Progenitor cell of endocrine pancreas (in vitro differentiated cells): ENCODE results near the gene TBC1D10B. TPM values are rescaled to one million over a fixed set of nuclear protein-coding genes. Genes with fewer than 3 reads are reported as not detected.

Source experiments
- DNase-seq: peaks from one replicate; pipeline ENCODE4 v3.0.0; 2021; ENCODE audit warnings: low spot score; ENCODE audit not compliant: unreplicated experiment
- H3K27ac Mint-ChIP-seq: 2 replicates; pipeline ENCODE4 v1.8.0; 2021; ENCODE audit warnings: mild to moderate bottlenecking, moderate library complexity, mixed read lengths
- H3K27me3 Mint-ChIP-seq: 2 replicates; pipeline ENCODE4 v1.8.0; 2021; ENCODE audit warnings: mixed read lengths
- H3K36me3 Mint-ChIP-seq: 2 replicates; pipeline ENCODE4 v1.8.0; 2022; ENCODE audit warnings: mixed read lengths; ENCODE audit not compliant: insufficient read depth
- H3K4me1 Mint-ChIP-seq: 2 replicates; pipeline ENCODE4 v1.8.0; 2021; ENCODE audit warnings: low read depth, mixed read lengths
- H3K4me3 Mint-ChIP-seq: 2 replicates; pipeline ENCODE4 v1.8.0; 2021; ENCODE audit warnings: low read depth, mild to moderate bottlenecking, moderate library complexity, mixed read lengths
- H3K9me3 Mint-ChIP-seq: 2 replicates; pipeline ENCODE4 v1.8.0; 2021; ENCODE audit warnings: low read depth, mixed read lengths
- CTCF ChIP-seq: fragments of 200-600 bp; sonication (generic); IDR thresholded peaks from one replicate; pipeline ENCODE4 v1.5.0; 2021; ENCODE audit warnings: antibody characterized with exemption, mild to moderate bottlenecking; ENCODE audit not compliant: unreplicated experiment
- total RNA-seq: library from RNA; stranded (reverse); gene quantifications from 2 replicates; pipeline ENCODE4 v1.2.1, GENCODE V29; 2021

The TBC1D10B gene
- total RNA-seq, 1 donor from 2014 or later = 51.8 TPM

- no peaks in the 10 kb centered on the region for H3K9me3 Mint-ChIP-seq
- H3K27ac Mint-ChIP-seq = no peak overlapping the region
- no peak for TF ChIP-seq CTCF
- no peak for DNase-seq
- H3K4me3 Mint-ChIP-seq = no peak overlapping the region
- H3K27me3 Mint-ChIP-seq = no peaks in the 10 kb centered on the region
- peaks cover 11% of the 10 kb centered on the region for H3K4me1 Mint-ChIP-seq
- H3K36me3 Mint-ChIP-seq = peaks cover 12% of the 10 kb centered on the region
These were observed 11.7 kb downstream of the TBC1D10B start for GRCh38 chr16:30358577-30358936.

DNA sequence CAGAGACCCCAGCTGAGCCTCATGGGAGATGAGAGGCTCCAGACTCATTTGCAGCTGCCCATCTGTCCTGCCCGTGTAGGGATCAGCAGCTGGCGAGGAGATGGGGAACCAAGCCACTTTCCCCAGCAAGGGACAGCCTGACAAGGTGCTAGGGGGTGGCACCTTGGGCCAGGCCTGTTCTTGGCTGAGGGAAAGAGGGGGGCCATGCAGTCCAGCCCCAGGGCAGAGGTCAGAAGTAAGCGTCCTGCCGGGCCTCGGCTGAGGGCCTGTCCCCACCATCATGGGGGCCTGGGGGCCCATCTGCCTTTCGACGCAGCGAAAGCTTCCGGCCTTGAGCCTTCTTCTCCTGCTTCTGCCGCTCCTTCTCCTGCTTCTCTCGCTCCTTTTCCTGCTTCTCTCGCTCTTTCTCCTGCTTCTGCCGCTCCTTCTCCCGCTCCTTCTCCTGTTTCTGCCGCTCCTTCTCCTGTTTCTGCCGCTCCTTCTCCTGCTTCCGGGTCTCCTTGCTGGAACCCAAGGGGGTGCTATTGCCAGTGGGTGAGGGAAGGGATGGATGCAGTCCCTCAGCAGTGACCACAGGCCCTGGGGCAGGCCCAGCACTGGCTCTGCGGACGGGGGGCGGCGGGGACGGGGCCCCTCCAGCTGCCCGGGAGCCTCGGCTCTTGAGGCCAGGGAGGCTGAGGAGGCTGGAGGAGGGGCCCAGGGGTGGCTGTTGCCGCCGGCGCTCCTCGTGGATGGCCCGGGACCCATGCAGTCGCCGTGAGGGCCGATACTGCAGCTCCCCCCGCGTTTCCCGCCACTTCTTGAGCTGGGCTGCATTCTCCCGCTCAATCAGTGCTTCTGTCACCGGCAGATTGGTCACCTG is 12.3 kb downstream of the TBC1D10B start:
- H3K4me3 Mint-ChIP-seq = no peak overlapping the region
- H3K27ac Mint-ChIP-seq = no peak overlapping the region
- no peak for TF ChIP-seq CTCF
- H3K9me3 Mint-ChIP-seq = no peaks in the 10 kb centered on the region
- no peaks in the 10 kb centered on the region for H3K27me3 Mint-ChIP-seq
- no peak for DNase-seq
- peaks cover 11% of the 10 kb centered on the region for H3K4me1 Mint-ChIP-seq
- peaks cover 13% of the 10 kb centered on the region for H3K36me3 Mint-ChIP-seq

DNA sequence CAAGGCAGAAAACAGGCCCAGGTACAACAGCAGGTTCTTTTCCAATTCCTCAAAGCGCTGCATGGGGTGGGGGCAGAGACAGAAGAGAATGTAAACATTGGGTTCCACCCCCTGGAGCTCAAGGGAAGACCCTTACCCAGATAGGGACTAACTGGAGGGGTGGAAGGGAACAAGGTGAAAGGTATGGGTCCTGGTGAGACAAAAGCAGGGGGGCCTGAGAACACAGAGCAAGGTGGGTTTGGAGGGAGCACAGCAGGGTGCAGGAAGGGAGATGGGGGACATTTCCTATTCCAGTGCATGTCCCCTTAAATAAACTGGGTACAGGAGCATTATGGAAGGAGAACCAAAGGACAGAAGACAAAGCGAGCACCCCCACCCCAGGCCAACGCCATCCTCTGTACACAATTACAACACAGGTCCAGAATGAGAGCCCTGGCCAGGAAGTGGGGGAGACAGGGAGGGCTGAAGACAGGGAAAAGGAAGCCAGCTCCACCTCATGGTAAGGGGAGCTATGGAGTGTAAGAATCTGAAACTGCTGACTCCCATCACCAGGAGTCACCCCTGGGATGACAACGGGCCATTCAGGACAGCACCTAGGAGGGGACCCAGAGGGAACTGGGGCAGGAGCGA is 13.1 kb downstream of the TBC1D10B start:
- Mint-ChIP-seq H3K27ac (peak overlapping the region; percentile 59), H3K36me3 (peaks cover 11% of the 10 kb centered on the region), H3K27me3 (no peaks in the 10 kb centered on the region), H3K4me3 (no peak overlapping the region), H3K4me1 (peaks cover 11% of the 10 kb centered on the region), H3K9me3 (no peaks in the 10 kb centered on the region)
- DNase-seq = no peak
- no peak for TF ChIP-seq CTCF

- Mint-ChIP-seq H3K27me3 (no peaks in the 10 kb centered on the region), H3K27ac (peak overlapping the region; percentile 99), H3K36me3 (peaks cover 13% of the 10 kb centered on the region), H3K4me1 (peaks cover 11% of the 10 kb centered on the region), H3K9me3 (no peaks in the 10 kb centered on the region), H3K4me3 (peak overlapping the region; percentile 95)
- no peak for DNase-seq
- no peak for TF ChIP-seq CTCF
These were observed 13.8 kb downstream of the TBC1D10B start for GRCh38 chr16:30356401-30357084.

GRCh38 chr16:30355954-30356308 is 14.4 kb downstream of the TBC1D10B start:
- TF ChIP-seq CTCF = no peak
- Mint-ChIP-seq H3K9me3 (no peaks in the 10 kb centered on the region), H3K4me1 (peaks cover 11% of the 10 kb centered on the region), H3K27me3 (no peaks in the 10 kb centered on the region), H3K4me3 (peak overlapping the region; percentile 95), H3K27ac (peak overlapping the region; percentile 99), H3K36me3 (peaks cover 15% of the 10 kb centered on the region)
- DNase-seq = no peak
